A673 (cell line): Measurements from ENCODE around the gene MMP14. TPM values are rescaled to one million over a fixed set of nuclear protein-coding genes. Genes with fewer than 3 reads are reported as not detected.

Experiments used
- BruUV-seq: library from RNA; stranded (reverse); fragments of 400-500 nt; replicated peaks from 2 replicates; lab custom pipeline; 2021; lab: Mats Ljungman, UMichigan
- CTCF ChIA-PET: fragments of 300-600 bp; sonication (Branson Sonifier 250); formaldehyde crosslinking; loops from one replicate; lab custom pipeline; 2022; ENCODE audit warnings: antibody characterized with exemption; lab: Charles Lee
- POLR2A ChIA-PET: fragments of 300-600 bp; sonication (Branson Sonifier 250); formaldehyde crosslinking; loops from one replicate; lab custom pipeline; 2022; ENCODE audit warnings: antibody characterized with exemption; ENCODE audit not compliant: low non-redundant PET; lab: Charles Lee
- DNase-seq: peaks from one replicate; pipeline ENCODE4 v3.0.0-alpha.2; 2015; ENCODE audit warnings: low spot score
- H3K27ac ChIP-seq: fragments of 200-600 bp; sonication (generic); 2 replicates; pipeline ENCODE4 v1.5.1; 2016; ENCODE audit warnings: mixed run types, low read depth, mild to moderate bottlenecking, mixed read lengths, antibody characterized with exemption, low read length; ENCODE audit not compliant: poor library complexity, severe bottlenecking
- H3K27me3 ChIP-seq: fragments of 200-600 bp; sonication (generic); replicated peaks from 2 replicates; pipeline ENCODE4 v1.6.1; 2017; ENCODE audit warnings: mixed run types, low read depth, mild to moderate bottlenecking, mixed read lengths, antibody characterized with exemption, low read length; ENCODE audit not compliant: insufficient read depth, poor library complexity
- H3K36me3 ChIP-seq: fragments of 200-600 bp; sonication (generic); 2 replicates; pipeline ENCODE4 v1.6.1; 2016; ENCODE audit warnings: mixed run types, mild to moderate bottlenecking, mixed read lengths, antibody characterized with exemption, low read length; ENCODE audit not compliant: insufficient read depth, poor library complexity, severe bottlenecking
- H3K4me1 ChIP-seq: fragments of 200-600 bp; sonication (generic); 2 replicates; pipeline ENCODE4 v1.6.1; 2017; ENCODE audit warnings: mixed run types, mild to moderate bottlenecking, mixed read lengths, antibody characterized with exemption, low read length; ENCODE audit not compliant: insufficient read depth, poor library complexity, severe bottlenecking
- H3K4me3 ChIP-seq: fragments of 200-600 bp; sonication (generic); 2 replicates; pipeline ENCODE4 v1.5.1; 2016; ENCODE audit warnings: low read depth, mixed run types, mild to moderate bottlenecking, mixed read lengths, low read length; ENCODE audit not compliant: poor library complexity, severe bottlenecking
- H3K9me3 ChIP-seq: fragments of 200-600 bp; sonication (generic); 2 replicates; pipeline ENCODE4 v1.6.1; 2016; ENCODE audit warnings: mixed run types, low read depth, mild to moderate bottlenecking, mixed read lengths, antibody characterized with exemption, low read length; ENCODE audit not compliant: poor library complexity, severe bottlenecking
- EZH2 ChIP-seq: fragments of 200-600 bp; sonication (generic); IDR thresholded peaks from 2 replicates; pipeline ENCODE4 v1.6.1; 2017; ENCODE audit warnings: borderline replicate concordance, low read depth, mild to moderate bottlenecking, mixed read lengths, antibody characterized with exemption, low read length; ENCODE audit not compliant: poor library complexity, severe bottlenecking
- intact Hi-C: fragments of 100-400 bp; cut with micrococcal nuclease; formaldehyde crosslinking; loops from one replicate; pipeline ENCODE4 v1.10.0; 2022; ENCODE audit not compliant: unreplicated experiment
- total RNA-seq: library from RNA; stranded (reverse); gene quantifications from 2 replicates; pipeline ENCODE4 v1.2.3, GENCODE V29; 2021
- TF ChIP-seq, protein P1 (sequence below): fragments of 300-800, 200-600 bp; sonication (generic); conservative IDR thresholded peaks from 2 replicates; pipeline ENCODE4 v1.5.1; 2017; ENCODE audit warnings: low read depth, mild to moderate bottlenecking, antibody characterized with exemption, low read length, moderate library complexity, mixed read lengths

MMP14 gene
- total RNA-seq, 1 experiment from 2014 or later = 91.3 TPM

DNA sequence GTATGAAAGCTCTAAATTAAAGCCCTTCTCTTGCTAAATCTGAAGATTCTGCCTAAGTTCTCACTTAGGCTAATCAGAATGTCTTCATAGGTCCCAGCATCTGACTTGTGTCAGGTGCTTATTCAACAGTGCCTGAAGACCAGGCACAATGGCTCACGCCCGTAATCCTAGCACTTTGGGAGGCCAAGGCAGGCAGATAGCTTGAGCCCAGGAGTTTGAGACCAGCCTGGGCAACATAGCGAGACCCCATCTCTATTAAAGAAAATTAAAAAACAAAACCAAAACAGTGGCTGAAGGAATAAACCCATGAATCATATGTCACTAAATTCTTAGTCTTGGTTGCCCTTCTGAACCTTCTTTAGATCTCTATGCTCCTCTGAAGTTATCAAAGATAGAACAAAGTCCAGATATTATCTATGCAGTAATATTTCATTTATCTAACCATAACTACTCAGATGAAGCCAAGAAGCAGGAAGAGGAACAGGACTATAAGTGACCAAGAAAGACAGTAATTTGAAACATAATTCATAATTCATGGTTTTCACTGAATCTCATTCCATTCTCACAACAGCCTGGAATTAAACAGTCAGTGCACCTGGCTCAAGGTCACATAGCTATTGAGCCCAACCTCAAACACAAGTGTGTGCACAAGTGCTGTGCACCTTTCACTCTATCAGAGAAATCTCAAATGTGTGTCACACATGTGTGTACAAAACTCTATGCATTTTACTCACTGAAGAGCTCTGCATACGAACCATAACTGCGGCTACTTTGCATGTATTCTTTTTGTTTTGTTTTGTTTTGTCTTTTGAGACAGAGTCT is 27.8 kb upstream of the MMP14 start:
- no peak for TF ChIP-seq EZH2
- TF ChIP-seq, protein P1, sequence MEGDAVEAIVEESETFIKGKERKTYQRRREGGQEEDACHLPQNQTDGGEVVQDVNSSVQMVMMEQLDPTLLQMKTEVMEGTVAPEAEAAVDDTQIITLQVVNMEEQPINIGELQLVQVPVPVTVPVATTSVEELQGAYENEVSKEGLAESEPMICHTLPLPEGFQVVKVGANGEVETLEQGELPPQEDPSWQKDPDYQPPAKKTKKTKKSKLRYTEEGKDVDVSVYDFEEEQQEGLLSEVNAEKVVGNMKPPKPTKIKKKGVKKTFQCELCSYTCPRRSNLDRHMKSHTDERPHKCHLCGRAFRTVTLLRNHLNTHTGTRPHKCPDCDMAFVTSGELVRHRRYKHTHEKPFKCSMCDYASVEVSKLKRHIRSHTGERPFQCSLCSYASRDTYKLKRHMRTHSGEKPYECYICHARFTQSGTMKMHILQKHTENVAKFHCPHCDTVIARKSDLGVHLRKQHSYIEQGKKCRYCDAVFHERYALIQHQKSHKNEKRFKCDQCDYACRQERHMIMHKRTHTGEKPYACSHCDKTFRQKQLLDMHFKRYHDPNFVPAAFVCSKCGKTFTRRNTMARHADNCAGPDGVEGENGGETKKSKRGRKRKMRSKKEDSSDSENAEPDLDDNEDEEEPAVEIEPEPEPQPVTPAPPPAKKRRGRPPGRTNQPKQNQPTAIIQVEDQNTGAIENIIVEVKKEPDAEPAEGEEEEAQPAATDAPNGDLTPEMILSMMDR = no peak
- H3K36me3 ChIP-seq = no peaks in the 10 kb centered on the region
- DNase-seq = no peak
- no peaks in the 10 kb centered on the region for H3K9me3 ChIP-seq
- CTCF ChIA-PET = no interaction called here
- no TSS peak for BruUV-seq
- intact Hi-C loops = no loop called here
- no peak overlapping the region for H3K4me3 ChIP-seq
- H3K4me1 ChIP-seq = no peaks in the 10 kb centered on the region
- H3K27me3 ChIP-seq = no peaks in the 10 kb centered on the region
- no peak overlapping the region for H3K27ac ChIP-seq
- POLR2A ChIA-PET = no interaction called here

DNA sequence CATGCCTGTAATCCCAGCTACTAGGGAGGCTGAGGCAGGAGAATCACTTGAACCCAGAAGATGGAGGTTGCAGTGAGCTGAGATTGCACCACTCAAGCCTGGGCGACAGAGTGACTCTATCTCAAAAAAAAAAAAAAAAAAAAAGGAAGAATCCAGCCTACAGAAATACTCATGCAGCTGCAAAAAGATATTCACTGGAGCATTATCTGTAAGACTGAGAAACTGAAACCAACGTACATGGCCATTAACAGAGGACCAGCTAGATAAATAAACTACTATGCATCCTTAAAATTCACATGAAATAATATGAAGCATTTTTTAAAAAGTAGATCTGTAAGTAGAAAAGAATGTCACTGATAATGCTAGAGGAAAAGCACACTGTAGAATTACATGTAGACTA is 24.7 kb upstream of the MMP14 start:
- Histone ChIP-seq H3K4me3 (no peak overlapping the region), H3K36me3 (no peaks in the 10 kb centered on the region), H3K4me1 (no peaks in the 10 kb centered on the region), H3K9me3 (no peaks in the 10 kb centered on the region), H3K27ac (no peak overlapping the region), H3K27me3 (no peaks in the 10 kb centered on the region)
- POLR2A ChIA-PET = interaction anchor here (0.6 kb wide), 1 partner anchor 35 kb away, joined by 9 read pairs; no protein-coding TSS in a partner anchor
- DNase-seq = no peak
- no TSS peak for BruUV-seq
- CTCF ChIA-PET = interaction anchor here (0.6 to 0.7 kb wide), 2 partner anchors 158 to 239 kb away, joined by 3 to 6 read pairs; no protein-coding TSS in a partner anchor
- intact Hi-C loops = no loop called here
- TF ChIP-seq, protein P1 = no peak
- TF ChIP-seq EZH2 = no peak

DNA sequence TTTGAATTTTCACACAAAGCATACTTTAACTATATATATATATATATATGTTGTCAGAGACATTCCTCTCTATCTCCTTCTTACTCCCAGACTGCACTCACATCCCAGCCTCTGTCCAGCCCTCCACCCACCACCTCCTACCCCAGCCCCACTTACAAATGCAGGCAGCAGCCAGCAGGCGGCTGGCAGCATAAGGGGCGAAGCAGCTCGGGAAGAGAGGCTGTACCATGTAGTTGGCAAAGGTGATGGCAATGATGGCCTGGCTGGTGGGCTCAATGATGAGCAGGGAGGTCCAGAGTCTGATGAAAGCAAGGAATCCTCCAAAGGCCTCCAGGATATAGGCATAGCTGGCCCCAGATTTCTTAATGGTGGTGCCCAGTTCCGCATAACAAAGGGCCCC is 23.6 kb upstream of the MMP14 start:
- H3K4me3 ChIP-seq = no peak overlapping the region
- no peaks in the 10 kb centered on the region for H3K9me3 ChIP-seq
- no peaks in the 10 kb centered on the region for H3K36me3 ChIP-seq
- ChIA-PET POLR2A (no interaction called here), CTCF (no interaction called here)
- H3K4me1 ChIP-seq = peaks cover under 1% of the 10 kb centered on the region
- TF ChIP-seq, protein P1 = no peak
- TF ChIP-seq EZH2 = no peak
- no peak for DNase-seq
- H3K27ac ChIP-seq = no peak overlapping the region
- H3K27me3 ChIP-seq = no peaks in the 10 kb centered on the region
- no TSS peak for BruUV-seq
- intact Hi-C loops = no loop called here
